ENCODE results near the gene UCHL5. TPM values are rescaled to one million over a fixed set of nuclear protein-coding genes. Genes with fewer than 3 reads are reported as not detected.

UCHL5 gene
- total and polyA plus RNA-seq, 4 donors, result 14.5 to 29.7 (median 21.6) TPM

- no peaks in the 10 kb centered on the region for H3K4me1 ChIP-seq (ENCODE audit: control insufficient read depth in 4 of 4, insufficient read depth in 4 of 4, low read length in 3 of 4)
- no peak overlapping the region for H3K27ac ChIP-seq (ENCODE audit: low read depth in 1 of 2, low read length in 2 of 2)
- H3K9ac ChIP-seq (ENCODE audit: low read depth in 1 of 2, low read length in 2 of 2), result no peak overlapping the region
- 32% methylated on average over 2 of the region's 2 CpGs for WGBS
- no peaks in the 10 kb centered on the region for H3K9me3 ChIP-seq (ENCODE audit: control insufficient read depth in 4 of 4, low read length in 3 of 4)
- H3K36me3 ChIP-seq (ENCODE audit: control insufficient read depth in 4 of 4, insufficient read depth in 3 of 4, low read depth in 1 of 4, low read length in 3 of 4), result no peaks in the 10 kb centered on the region
- DNase-seq (ENCODE audit: low spot score), result no peak
- H3K4me3 ChIP-seq (ENCODE audit: low read depth in 1 of 3, low read length in 3 of 3), result no peak overlapping the region
- H3K27me3 ChIP-seq (ENCODE audit: control insufficient read depth in 4 of 4, insufficient read depth in 4 of 4, low read length in 3 of 4), result no peaks in the 10 kb centered on the region
- no peak for TF ChIP-seq SP1 (IDR thresholded peaks at IDR 0.05)
- TF ChIP-seq TAF1 (conservative IDR thresholded peaks at IDR 0.05), result no peak
- no peak for TF ChIP-seq RXRA (IDR thresholded peaks at IDR 0.05)
Measured at GRCh38 chr1:192976576-192976975, 82.6 kb downstream of the UCHL5 start.

- no peak overlapping the region for H3K4me3 ChIP-seq (ENCODE audit: low read depth in 1 of 3, low read length in 3 of 3)
- TF ChIP-seq FOXA2 (IDR thresholded peaks at IDR 0.05), result no peak
- H3K4me1 ChIP-seq (ENCODE audit: control insufficient read depth in 4 of 4, insufficient read depth in 4 of 4, low read length in 3 of 4), result no peaks in the 10 kb centered on the region
- no peak for DNase-seq (ENCODE audit: low spot score)
- no peaks in the 10 kb centered on the region for H3K36me3 ChIP-seq (ENCODE audit: control insufficient read depth in 4 of 4, insufficient read depth in 3 of 4, low read depth in 1 of 4, low read length in 3 of 4)
- no peaks in the 10 kb centered on the region for H3K27me3 ChIP-seq (ENCODE audit: control insufficient read depth in 4 of 4, insufficient read depth in 4 of 4, low read length in 3 of 4)
- H3K27ac ChIP-seq (ENCODE audit: low read depth in 1 of 2, low read length in 2 of 2), result no peak overlapping the region
- H3K9me3 ChIP-seq (ENCODE audit: control insufficient read depth in 4 of 4, low read length in 3 of 4), result no peaks in the 10 kb centered on the region
- no peak overlapping the region for H3K9ac ChIP-seq (ENCODE audit: low read depth in 1 of 2, low read length in 2 of 2)
Measured at GRCh38 chr1:192974701-192975100, 84.5 kb downstream of the UCHL5 start.

- no peak for TF ChIP-seq FOXA1 (IDR thresholded peaks at IDR 0.05)
- no peak for TF ChIP-seq ATF3 (IDR thresholded peaks at IDR 0.05)
- no peak for TF ChIP-seq YY1 (IDR thresholded peaks at IDR 0.05)
- 94% methylated on average over 2 of the region's 2 CpGs for WGBS
- Histone ChIP-seq H3K4me3 (ENCODE audit: low read depth in 1 of 3, low read length in 3 of 3) (no peak overlapping the region), H3K27ac (ENCODE audit: low read depth in 1 of 2, low read length in 2 of 2) (no peak overlapping the region), H3K9me3 (ENCODE audit: control insufficient read depth in 4 of 4, low read length in 3 of 4) (no peaks in the 10 kb centered on the region), H3K36me3 (ENCODE audit: control insufficient read depth in 4 of 4, insufficient read depth in 3 of 4, low read depth in 1 of 4, low read length in 3 of 4) (no peaks in the 10 kb centered on the region), H3K27me3 (ENCODE audit: control insufficient read depth in 4 of 4, insufficient read depth in 4 of 4, low read length in 3 of 4) (no peaks in the 10 kb centered on the region), H3K9ac (ENCODE audit: low read depth in 1 of 2, low read length in 2 of 2) (no peak overlapping the region), H3K4me1 (ENCODE audit: control insufficient read depth in 4 of 4, insufficient read depth in 4 of 4, low read length in 3 of 4) (no peaks in the 10 kb centered on the region)
- DNase-seq (ENCODE audit: low spot score), result no peak
Measured at GRCh38 chr1:192973988-192974387, 85.2 kb downstream of the UCHL5 start.

GRCh38 chr1:192973202-192973601 lies 86.0 kb downstream of the UCHL5 start:
- 91% methylated on average over 1 of the region's 1 CpG for WGBS
- H3K36me3 ChIP-seq (ENCODE audit: control insufficient read depth in 4 of 4, insufficient read depth in 3 of 4, low read depth in 1 of 4, low read length in 3 of 4), result no peaks in the 10 kb centered on the region
- H3K27me3 ChIP-seq (ENCODE audit: control insufficient read depth in 4 of 4, insufficient read depth in 4 of 4, low read length in 3 of 4), result no peaks in the 10 kb centered on the region
- H3K4me3 ChIP-seq (ENCODE audit: low read depth in 1 of 3, low read length in 3 of 3), result no peak overlapping the region
- no peaks in the 10 kb centered on the region for H3K4me1 ChIP-seq (ENCODE audit: control insufficient read depth in 4 of 4, insufficient read depth in 4 of 4, low read length in 3 of 4)
- H3K9ac ChIP-seq (ENCODE audit: low read depth in 1 of 2, low read length in 2 of 2), result no peak overlapping the region
- TF ChIP-seq RAD21 (IDR thresholded peaks at IDR 0.05), result no peak
- no peak for TF ChIP-seq JUND (IDR thresholded peaks at IDR 0.05)
- TF ChIP-seq YY1 (IDR thresholded peaks at IDR 0.05), result no peak
- TF ChIP-seq SP1 (IDR thresholded peaks at IDR 0.05), result no peak
- no peak for TF ChIP-seq REST (IDR thresholded peaks at IDR 0.05)
- TF ChIP-seq MAX (IDR thresholded peaks at IDR 0.05), result no peak
- H3K9me3 ChIP-seq (ENCODE audit: control insufficient read depth in 4 of 4, low read length in 3 of 4), result no peaks in the 10 kb centered on the region
- no peak for DNase-seq (ENCODE audit: low spot score)
- no peak overlapping the region for H3K27ac ChIP-seq (ENCODE audit: low read depth in 1 of 2, low read length in 2 of 2)
